Nephron progenitor cell (in vitro differentiated cells): ENCODE data around the gene CNN3.

Experiments
- DNase-seq: peaks from one replicate; pipeline ENCODE4 v3.0.0; 2021
- H3K27ac Mint-ChIP-seq: 2 replicates; pipeline ENCODE4 v1.8.0; 2021; ENCODE audit warnings: mild to moderate bottlenecking, moderate library complexity, mixed read lengths
- H3K27me3 Mint-ChIP-seq: 2 replicates; pipeline ENCODE4 v1.8.0; 2021; ENCODE audit warnings: mild to moderate bottlenecking, low read depth, mixed read lengths; ENCODE audit not compliant: poor library complexity
- H3K36me3 Mint-ChIP-seq: 2 replicates; pipeline ENCODE4 v1.8.0; 2021; ENCODE audit warnings: low read depth, mixed read lengths
- H3K4me1 Mint-ChIP-seq: 2 replicates; pipeline ENCODE4 v1.8.0; 2021; ENCODE audit warnings: mixed read lengths
- H3K4me3 Mint-ChIP-seq: 2 replicates; pipeline ENCODE4 v1.8.0; 2021; ENCODE audit warnings: mild to moderate bottlenecking, moderate library complexity, mixed read lengths
- H3K9me3 Mint-ChIP-seq: 2 replicates; pipeline ENCODE4 v1.8.0; 2021; ENCODE audit warnings: mild to moderate bottlenecking, moderate library complexity, mixed read lengths
- TF ChIP-seq, protein P1 (sequence below): fragments of 200-600 bp; sonication (generic); IDR thresholded peaks from 2 replicates; pipeline ENCODE4 v1.5.0; 2021; ENCODE audit warnings: antibody characterized with exemption

The CNN3 gene

DNA sequence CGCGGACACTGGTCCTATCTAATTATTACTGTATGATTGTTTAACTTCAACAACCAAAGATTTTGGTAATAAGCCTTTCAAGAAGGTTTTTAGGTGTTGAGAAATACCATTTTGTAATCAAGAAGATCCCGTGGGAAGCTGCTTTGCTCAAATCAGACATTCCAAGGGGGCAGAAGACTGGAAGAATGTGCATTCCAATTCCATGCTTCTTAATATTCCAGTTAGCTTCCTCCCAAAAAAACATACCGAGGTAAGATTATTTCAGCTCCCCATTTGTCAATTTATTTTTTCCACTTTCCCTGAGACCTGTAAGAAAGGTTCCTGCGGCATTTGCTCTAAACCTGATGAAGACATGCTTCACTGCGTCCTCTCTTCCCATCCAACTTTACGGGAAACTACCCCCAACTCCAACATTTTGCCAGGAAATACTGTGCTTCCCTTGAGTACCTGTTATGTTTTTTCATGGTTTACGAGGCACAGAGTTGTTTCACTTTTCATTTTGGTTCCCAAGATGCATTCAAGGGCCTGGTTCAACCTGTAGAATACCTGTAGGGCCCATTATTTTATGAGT lies 4.1 kb downstream of the CNN3 start:
- H3K36me3 Mint-ChIP-seq, result peaks cover 45% of the 10 kb centered on the region
- peaks cover 3% of the 10 kb centered on the region for H3K27me3 Mint-ChIP-seq
- H3K27ac Mint-ChIP-seq, result peak overlapping the region; percentile 47
- peak overlapping the region; percentile 28 for H3K4me3 Mint-ChIP-seq
- peaks cover 77% of the 10 kb centered on the region for H3K4me1 Mint-ChIP-seq
- no peaks in the 10 kb centered on the region for H3K9me3 Mint-ChIP-seq
- TF ChIP-seq, protein P1, sequence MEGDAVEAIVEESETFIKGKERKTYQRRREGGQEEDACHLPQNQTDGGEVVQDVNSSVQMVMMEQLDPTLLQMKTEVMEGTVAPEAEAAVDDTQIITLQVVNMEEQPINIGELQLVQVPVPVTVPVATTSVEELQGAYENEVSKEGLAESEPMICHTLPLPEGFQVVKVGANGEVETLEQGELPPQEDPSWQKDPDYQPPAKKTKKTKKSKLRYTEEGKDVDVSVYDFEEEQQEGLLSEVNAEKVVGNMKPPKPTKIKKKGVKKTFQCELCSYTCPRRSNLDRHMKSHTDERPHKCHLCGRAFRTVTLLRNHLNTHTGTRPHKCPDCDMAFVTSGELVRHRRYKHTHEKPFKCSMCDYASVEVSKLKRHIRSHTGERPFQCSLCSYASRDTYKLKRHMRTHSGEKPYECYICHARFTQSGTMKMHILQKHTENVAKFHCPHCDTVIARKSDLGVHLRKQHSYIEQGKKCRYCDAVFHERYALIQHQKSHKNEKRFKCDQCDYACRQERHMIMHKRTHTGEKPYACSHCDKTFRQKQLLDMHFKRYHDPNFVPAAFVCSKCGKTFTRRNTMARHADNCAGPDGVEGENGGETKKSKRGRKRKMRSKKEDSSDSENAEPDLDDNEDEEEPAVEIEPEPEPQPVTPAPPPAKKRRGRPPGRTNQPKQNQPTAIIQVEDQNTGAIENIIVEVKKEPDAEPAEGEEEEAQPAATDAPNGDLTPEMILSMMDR, result no peak
- DNase-seq, result no peak

DNA sequence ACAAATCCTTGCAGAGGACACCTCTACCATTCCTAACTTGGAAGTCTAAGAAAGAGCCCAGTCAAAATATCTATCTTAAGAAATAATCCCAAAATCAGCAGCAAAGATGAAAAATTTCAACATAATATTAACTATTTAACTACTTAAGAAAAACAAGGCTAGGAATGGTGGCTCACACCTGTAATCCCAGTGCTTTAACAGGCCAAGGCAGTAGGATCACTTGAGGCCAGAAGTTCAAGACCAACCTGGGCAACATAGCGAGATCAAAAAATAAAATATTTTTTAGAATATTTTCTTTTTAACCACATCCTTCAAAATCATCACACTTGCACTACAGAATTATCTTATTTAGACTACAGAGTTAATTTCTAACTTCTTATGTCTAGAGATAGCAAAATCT lies 4.9 kb downstream of the CNN3 start:
- H3K27me3 Mint-ChIP-seq, result peaks cover 3% of the 10 kb centered on the region
- no peak for DNase-seq
- TF ChIP-seq, protein P1, result no peak
- H3K4me1 Mint-ChIP-seq, result peaks cover 72% of the 10 kb centered on the region
- H3K36me3 Mint-ChIP-seq, result peaks cover 54% of the 10 kb centered on the region
- H3K9me3 Mint-ChIP-seq, result no peaks in the 10 kb centered on the region
- no peak overlapping the region for H3K4me3 Mint-ChIP-seq
- no peak overlapping the region for H3K27ac Mint-ChIP-seq

DNA sequence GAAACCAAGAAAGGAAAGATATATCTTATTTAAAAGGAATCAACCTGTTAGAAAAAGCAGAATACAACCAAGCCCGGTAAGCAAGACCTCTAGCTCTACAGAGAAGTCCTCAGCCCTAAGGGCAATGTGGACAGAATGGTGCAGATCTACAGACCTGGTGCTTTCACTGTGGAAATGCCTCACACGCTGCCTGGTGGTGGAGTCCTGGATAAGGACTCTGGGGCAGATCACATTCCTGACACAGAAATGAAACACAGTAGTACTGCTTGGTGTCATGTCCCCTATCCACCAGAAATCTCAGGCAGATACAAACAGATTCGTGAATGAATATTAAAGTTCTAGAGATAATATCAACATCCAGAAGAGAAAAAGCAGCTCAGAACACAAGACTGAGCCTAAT lies 6.8 kb downstream of the CNN3 start:
- H3K4me3 Mint-ChIP-seq, result no peak overlapping the region
- H3K27me3 Mint-ChIP-seq, result no peaks in the 10 kb centered on the region
- peak overlapping the region; percentile 37 for H3K27ac Mint-ChIP-seq
- DNase-seq, result no peak
- TF ChIP-seq, protein P1, result no peak
- H3K4me1 Mint-ChIP-seq, result peaks cover 65% of the 10 kb centered on the region
- peaks cover 12% of the 10 kb centered on the region for H3K9me3 Mint-ChIP-seq
- H3K36me3 Mint-ChIP-seq, result peaks cover 73% of the 10 kb centered on the region

DNA sequence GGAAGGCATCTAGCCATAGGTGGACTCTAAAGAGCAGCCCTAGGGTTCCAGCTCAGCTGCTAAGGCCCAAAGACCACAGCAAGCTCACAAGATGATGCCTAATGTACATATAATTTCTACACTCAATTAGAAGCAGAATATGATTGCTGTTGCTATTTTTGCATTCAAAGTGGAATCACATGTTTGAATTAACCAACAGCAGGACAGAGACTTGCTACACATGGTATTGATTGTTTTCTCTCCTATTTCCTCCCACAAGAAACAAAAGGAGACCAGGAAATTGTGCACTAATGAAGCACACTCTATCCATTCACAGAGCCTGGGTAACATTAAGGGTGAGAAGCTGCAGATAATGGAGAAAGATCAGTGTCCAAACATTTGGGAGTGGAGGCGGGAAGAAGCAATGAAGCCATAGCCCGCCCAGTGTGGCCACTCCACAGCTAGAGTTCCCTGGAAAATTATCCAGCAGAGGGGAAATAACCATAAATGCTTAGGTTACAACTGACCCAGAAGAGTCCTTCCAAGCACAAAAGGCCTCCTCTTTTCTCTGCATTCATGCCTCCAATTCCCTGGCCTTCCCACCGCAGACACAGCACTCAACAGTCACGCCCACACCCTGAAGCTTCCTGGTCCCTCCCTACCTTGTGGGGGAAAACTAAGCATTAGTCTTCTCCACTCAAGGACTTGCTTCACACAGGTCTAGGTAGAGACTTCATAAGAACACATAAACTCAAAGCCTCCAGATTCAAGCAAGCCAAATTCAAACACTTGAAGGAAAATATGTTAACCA lies 7.5 kb downstream of the CNN3 start:
- H3K4me3 Mint-ChIP-seq, result no peak overlapping the region
- DNase-seq, result no peak
- peaks cover 14% of the 10 kb centered on the region for H3K9me3 Mint-ChIP-seq
- TF ChIP-seq, protein P1, result no peak
- peaks cover 79% of the 10 kb centered on the region for H3K36me3 Mint-ChIP-seq
- H3K27me3 Mint-ChIP-seq, result no peaks in the 10 kb centered on the region
- no peak overlapping the region for H3K27ac Mint-ChIP-seq
- peaks cover 58% of the 10 kb centered on the region for H3K4me1 Mint-ChIP-seq

DNA sequence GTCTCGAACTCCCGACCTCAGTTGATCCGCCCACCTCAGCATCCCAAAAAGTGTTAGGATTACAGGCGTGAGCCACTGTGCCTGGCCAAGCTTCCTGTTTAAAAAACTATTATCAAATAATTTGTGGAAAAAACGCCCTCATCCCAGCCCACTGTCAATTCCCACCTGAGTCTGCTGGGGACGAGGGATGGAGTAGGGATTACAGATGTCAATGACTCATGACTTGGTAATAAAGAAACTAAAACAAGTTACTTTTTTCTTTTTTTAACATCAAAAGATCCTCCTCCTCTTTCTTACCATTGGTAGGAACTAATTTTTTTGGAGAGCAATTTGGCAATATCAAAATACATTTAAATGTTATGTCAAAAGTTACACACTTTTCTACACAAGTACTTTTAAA lies 9.7 kb downstream of the CNN3 start:
- Mint-ChIP-seq H3K4me1 (peaks cover 37% of the 10 kb centered on the region), H3K4me3 (no peak overlapping the region), H3K36me3 (peaks cover 86% of the 10 kb centered on the region), H3K9me3 (peaks cover 18% of the 10 kb centered on the region), H3K27ac (no peak overlapping the region), H3K27me3 (no peaks in the 10 kb centered on the region)
- TF ChIP-seq, protein P1, result no peak
- no peak for DNase-seq
